OCI-LY1 (cell line): ENCODE data around the gene DGKD.

Experiments
- H2AFZ ChIP-seq: fragments of 200-600 bp; sonication (generic), shearing (Covaris generic); 2 replicates; pipeline ENCODE4 v1.6.0; 2014; ENCODE audit warnings: antibody characterized with exemption, mild to moderate bottlenecking, low read length
- H3F3A ChIP-seq: fragments of 200-600 bp; sonication (generic), shearing (Covaris generic); 2 replicates; pipeline ENCODE4 v1.6.0; 2014; ENCODE audit warnings: mild to moderate bottlenecking, antibody characterized with exemption, low read length, moderate library complexity; ENCODE audit not compliant: insufficient read depth
- H3K27ac ChIP-seq: fragments of 200-600 bp; sonication (generic); 2 replicates; pipeline ENCODE4 v1.5.1; 2014; ENCODE audit warnings: low read length, mixed run types, mild to moderate bottlenecking, low read depth; ENCODE audit not compliant: poor library complexity, severe bottlenecking
- H3K27me3 ChIP-seq: fragments of 200-600 bp; sonication (generic); 2 replicates; pipeline ENCODE4 v1.6.0; 2014; ENCODE audit warnings: antibody characterized with exemption, mild to moderate bottlenecking, low read length, moderate library complexity; ENCODE audit not compliant: insufficient read depth
- H3K36me3 ChIP-seq: fragments of 200-600 bp; sonication (generic); 2 replicates; pipeline ENCODE4 v1.6.1; 2014; ENCODE audit warnings: mild to moderate bottlenecking, antibody characterized with exemption, low read length, moderate library complexity, mixed read lengths; ENCODE audit not compliant: insufficient read depth
- H3K4me1 ChIP-seq: fragments of 200-600 bp; sonication (generic); 2 replicates; pipeline ENCODE4 v1.5.1; 2014; ENCODE audit warnings: mild to moderate bottlenecking, low read length, moderate library complexity; ENCODE audit not compliant: insufficient read depth, severe bottlenecking
- H3K4me2 ChIP-seq: fragments of 200-600 bp; sonication (generic), shearing (Covaris generic); 2 replicates; pipeline ENCODE4 v1.6.1; 2014; ENCODE audit warnings: low read length
- H3K4me3 ChIP-seq: fragments of 200-600 bp; sonication (generic); 2 replicates; pipeline ENCODE4 v1.5.1; 2014; ENCODE audit warnings: low read length, low read depth, mild to moderate bottlenecking, mixed read lengths; ENCODE audit not compliant: poor library complexity, severe bottlenecking
- H3K79me2 ChIP-seq: fragments of 200-600 bp; shearing (Covaris generic); 2 replicates; pipeline ENCODE4 v1.6.1; 2016; ENCODE audit warnings: mixed run types, low read length, mixed read lengths; ENCODE audit not compliant: insufficient read depth
- H3K9ac ChIP-seq: fragments of 200-600 bp; sonication (generic), shearing (Covaris generic); 2 replicates; pipeline ENCODE4 v1.6.1; 2014; ENCODE audit warnings: mild to moderate bottlenecking, low read length, mixed read lengths
- H3K9me2 ChIP-seq: fragments of 200-600 bp; sonication (generic), shearing (Covaris generic); 2 replicates; pipeline ENCODE4 v1.6.1; 2014; ENCODE audit warnings: low read depth, mild to moderate bottlenecking, low read length, mixed read lengths
- H3K9me3 ChIP-seq: fragments of 200-600 bp; shearing (Covaris generic); 2 replicates; pipeline ENCODE4 v1.6.1; 2014; ENCODE audit warnings: low read length, mixed read lengths
- H4K20me1 ChIP-seq: fragments of 200-600 bp; sonication (generic), shearing (Covaris generic); 2 replicates; pipeline ENCODE4 v1.6.0; 2016; ENCODE audit warnings: mild to moderate bottlenecking, low read length; ENCODE audit not compliant: insufficient read depth
- CTCF ChIP-seq: fragments of 200-600 bp; sonication (generic), shearing (Covaris generic); IDR thresholded peaks from 2 replicates; pipeline ENCODE4 v1.5.1; 2017; ENCODE audit warnings: mild to moderate bottlenecking, antibody characterized with exemption, low read length, moderate library complexity, mixed read lengths
- EZH2 ChIP-seq: fragments of 200-600 bp; sonication (generic), shearing (Covaris generic); IDR thresholded peaks from 2 replicates; pipeline ENCODE4 v1.8.0; 2017; ENCODE audit warnings: borderline replicate concordance, mixed run types, mild to moderate bottlenecking, antibody characterized with exemption, low read length, moderate library complexity, mixed read lengths

Gene DGKD

GRCh38 chr2:233486778-233487552 is 132.7 kb downstream of the DGKD start:
- H3F3A ChIP-seq, result no peaks in the 10 kb centered on the region
- no peaks in the 10 kb centered on the region for H3K27me3 ChIP-seq
- H3K4me1 ChIP-seq, result no peaks in the 10 kb centered on the region
- H3K36me3 ChIP-seq, result no peaks in the 10 kb centered on the region; the same call in 1 of the 2 replicates
- TF ChIP-seq EZH2 (no peak), CTCF (no peak)
- H3K79me2 ChIP-seq, result no peaks in the 10 kb centered on the region
- H3K9me3 ChIP-seq, result no peaks in the 10 kb centered on the region
- no peak overlapping the region for H3K27ac ChIP-seq
- no peaks in the 10 kb centered on the region for H4K20me1 ChIP-seq
- H3K4me3 ChIP-seq, result no peak overlapping the region
- no peak overlapping the region for H3K4me2 ChIP-seq
- H2AFZ ChIP-seq, result no peak overlapping the region
- no peaks in the 10 kb centered on the region for H3K9me2 ChIP-seq
- no peak overlapping the region for H3K9ac ChIP-seq

GRCh38 chr2:233487748-233488345 is 133.6 kb downstream of the DGKD start:
- no peaks in the 10 kb centered on the region for H4K20me1 ChIP-seq
- no peaks in the 10 kb centered on the region for H3F3A ChIP-seq
- H3K4me3 ChIP-seq, result no peak overlapping the region
- no peaks in the 10 kb centered on the region for H3K9me2 ChIP-seq
- no peak overlapping the region for H3K27ac ChIP-seq
- no peaks in the 10 kb centered on the region; the same call in 1 of the 2 replicates for H3K36me3 ChIP-seq
- H3K4me2 ChIP-seq, result no peak overlapping the region
- no peak overlapping the region for H2AFZ ChIP-seq
- H3K4me1 ChIP-seq, result no peaks in the 10 kb centered on the region
- TF ChIP-seq CTCF (no peak), EZH2 (no peak)
- H3K79me2 ChIP-seq, result no peaks in the 10 kb centered on the region
- H3K9me3 ChIP-seq, result no peaks in the 10 kb centered on the region
- no peak overlapping the region for H3K9ac ChIP-seq
- H3K27me3 ChIP-seq, result no peaks in the 10 kb centered on the region

GRCh38 chr2:233489143-233489542 is 134.8 kb downstream of the DGKD start:
- Histone ChIP-seq H3K4me2 (no peak overlapping the region), H3F3A (no peaks in the 10 kb centered on the region), H3K79me2 (no peaks in the 10 kb centered on the region), H4K20me1 (no peaks in the 10 kb centered on the region), H3K4me1 (no peaks in the 10 kb centered on the region), H3K9me3 (no peaks in the 10 kb centered on the region), H3K9ac (no peak overlapping the region), H3K9me2 (no peaks in the 10 kb centered on the region), H3K27me3 (no peaks in the 10 kb centered on the region), H3K4me3 (no peak overlapping the region), H2AFZ (no peak overlapping the region), H3K36me3 (no peaks in the 10 kb centered on the region), H3K27ac (no peak overlapping the region)
- TF ChIP-seq EZH2, result no peak
- no peak for TF ChIP-seq CTCF
